Right atrium auricular region (tissue), 2 donors: ENCODE measurements around the gene ATP11C. TPM values are rescaled to one million over a fixed set of nuclear protein-coding genes. Genes with fewer than 3 reads are reported as not detected.

Source experiments
- DNase-seq: peaks from one replicate; pipeline ENCODE4 v3.0.0-alpha.2; 2019; ENCODE audit warnings: low spot score
- H3K27ac ChIP-seq, 2 donors: fragments of 200-600 bp; sonication (generic); 1 replicate in 1 of 2; 2 replicates in 1 of 2; pipeline ENCODE4 v1.5.1; 2016 to 2019
- H3K27me3 ChIP-seq, 2 donors: fragments of 200-600 bp; sonication (generic); one replicate each; pipeline versions ENCODE4 v1.5.1 to v1.6.0; 2017 to 2019
- H3K36me3 ChIP-seq: fragments of 200-600 bp; sonication (generic); one replicate; pipeline ENCODE4 v1.5.1; 2016
- H3K4me1 ChIP-seq, 2 donors: fragments of 200-600 bp; sonication (generic); one replicate each; pipeline versions ENCODE4 v1.5.1 to v1.6.0; 2017 to 2019
- H3K4me3 ChIP-seq, 2 donors: fragments of 200-600 bp; sonication (generic); 1 replicate in 1 of 2; 2 replicates in 1 of 2; pipeline ENCODE4 v1.5.1; 2017 to 2019; ENCODE audit warnings: mild to moderate bottlenecking in 1 of 2, moderate library complexity in 1 of 2
- H3K9me3 ChIP-seq, 2 donors: fragments of 200-600 bp; sonication (generic); one replicate each; pipeline ENCODE4 v1.5.1; 2019
- total RNA-seq, 2 donors: library from RNA; depleted of rRNA; stranded (reverse); fragments of >200 nt; gene quantifications; one replicate each; pipeline ENCODE4 v1.1.0, GENCODE V29; 2016
- TF ChIP-seq, protein P1 (sequence below), 2 donors: fragments of 200-600 bp; sonication (generic); IDR thresholded peaks; one replicate each; pipeline ENCODE4 v1.5.1; 2019; ENCODE audit warnings: antibody characterized with exemption in 2 of 2

ATP11C gene
- total RNA-seq, 2 donors from 2014 or later = 6.5 to 6.7 TPM

DNA sequence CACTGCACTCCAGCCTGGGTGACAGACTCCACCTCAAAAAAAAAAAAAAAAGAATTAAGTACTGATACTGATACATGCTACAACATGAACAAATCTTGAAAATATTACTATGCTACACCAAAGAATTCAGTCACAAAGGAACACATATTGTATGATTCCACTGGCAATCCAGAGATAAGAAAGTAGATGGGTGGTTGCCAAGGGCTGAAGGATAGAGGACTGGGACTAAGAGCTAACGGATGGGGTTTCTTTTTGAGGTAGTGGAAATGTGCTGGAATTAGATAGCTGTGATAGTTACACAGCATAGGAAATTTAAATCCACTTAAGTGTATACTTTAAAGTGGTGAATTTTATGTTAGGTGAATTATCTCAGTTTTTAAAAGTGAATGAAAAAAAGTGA, 12.5 kb downstream of the ATP11C start:
- TF ChIP-seq, protein P1, sequence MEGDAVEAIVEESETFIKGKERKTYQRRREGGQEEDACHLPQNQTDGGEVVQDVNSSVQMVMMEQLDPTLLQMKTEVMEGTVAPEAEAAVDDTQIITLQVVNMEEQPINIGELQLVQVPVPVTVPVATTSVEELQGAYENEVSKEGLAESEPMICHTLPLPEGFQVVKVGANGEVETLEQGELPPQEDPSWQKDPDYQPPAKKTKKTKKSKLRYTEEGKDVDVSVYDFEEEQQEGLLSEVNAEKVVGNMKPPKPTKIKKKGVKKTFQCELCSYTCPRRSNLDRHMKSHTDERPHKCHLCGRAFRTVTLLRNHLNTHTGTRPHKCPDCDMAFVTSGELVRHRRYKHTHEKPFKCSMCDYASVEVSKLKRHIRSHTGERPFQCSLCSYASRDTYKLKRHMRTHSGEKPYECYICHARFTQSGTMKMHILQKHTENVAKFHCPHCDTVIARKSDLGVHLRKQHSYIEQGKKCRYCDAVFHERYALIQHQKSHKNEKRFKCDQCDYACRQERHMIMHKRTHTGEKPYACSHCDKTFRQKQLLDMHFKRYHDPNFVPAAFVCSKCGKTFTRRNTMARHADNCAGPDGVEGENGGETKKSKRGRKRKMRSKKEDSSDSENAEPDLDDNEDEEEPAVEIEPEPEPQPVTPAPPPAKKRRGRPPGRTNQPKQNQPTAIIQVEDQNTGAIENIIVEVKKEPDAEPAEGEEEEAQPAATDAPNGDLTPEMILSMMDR (IDR thresholded peaks at IDR 0.05) = no peak
- no peaks in the 10 kb centered on the region for H3K4me1 ChIP-seq
- H3K27me3 ChIP-seq = no peaks in the 10 kb centered on the region
- no peak for DNase-seq
- H3K27ac ChIP-seq = no peak overlapping the region
- no peaks in the 10 kb centered on the region for H3K36me3 ChIP-seq
- H3K9me3 ChIP-seq = no peaks in the 10 kb centered on the region
- no peak overlapping the region for H3K4me3 ChIP-seq

- no peaks in the 10 kb centered on the region for H3K27me3 ChIP-seq
- H3K36me3 ChIP-seq = no peaks in the 10 kb centered on the region
- H3K4me1 ChIP-seq = no peaks in the 10 kb centered on the region
- DNase-seq = no peak
- TF ChIP-seq, protein P1 (IDR thresholded peaks at IDR 0.05) = no peak
- no peak overlapping the region for H3K27ac ChIP-seq
- H3K4me3 ChIP-seq = no peak overlapping the region
- H3K9me3 ChIP-seq = no peaks in the 10 kb centered on the region
Observed at GRCh38 chrX:139914421-139914820, 18.4 kb downstream of the ATP11C start.

GRCh38 chrX:139909712-139910111, 23.1 kb downstream of the ATP11C start:
- TF ChIP-seq, protein P1 (IDR thresholded peaks at IDR 0.05) = no peak
- H3K4me3 ChIP-seq = no peak overlapping the region
- no peaks in the 10 kb centered on the region for H3K4me1 ChIP-seq
- H3K36me3 ChIP-seq = no peaks in the 10 kb centered on the region
- no peak for DNase-seq
- H3K9me3 ChIP-seq = no peaks in the 10 kb centered on the region
- no peak overlapping the region for H3K27ac ChIP-seq
- H3K27me3 ChIP-seq = no peaks in the 10 kb centered on the region

DNA sequence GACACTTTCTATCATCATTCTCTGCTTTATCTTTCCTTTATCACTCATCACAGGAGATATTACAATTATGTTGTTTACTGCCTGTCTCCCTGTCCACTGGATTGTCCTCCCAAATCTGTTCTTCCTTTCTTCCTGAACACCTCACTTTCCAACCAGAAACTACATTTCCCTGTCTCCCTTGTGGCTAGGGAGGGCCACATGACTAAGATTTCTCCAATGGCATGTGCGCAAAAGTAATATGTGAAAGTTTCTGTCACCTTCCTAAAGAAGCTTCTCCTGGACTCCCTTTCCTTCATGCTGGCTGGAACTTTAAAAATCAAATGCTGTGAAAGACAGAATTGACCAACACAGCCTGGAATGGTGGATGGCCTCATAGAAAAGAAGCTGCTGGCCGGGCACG, 25.8 kb downstream of the ATP11C start:
- Histone ChIP-seq H3K27ac (no peak overlapping the region), H3K9me3 (no peaks in the 10 kb centered on the region), H3K36me3 (no peaks in the 10 kb centered on the region), H3K4me3 (no peak overlapping the region), H3K27me3 (no peaks in the 10 kb centered on the region), H3K4me1 (no peaks in the 10 kb centered on the region)
- DNase-seq = no peak
- TF ChIP-seq, protein P1 (IDR thresholded peaks at IDR 0.05) = no peak

GRCh38 chrX:139905743-139906142, 27.1 kb downstream of the ATP11C start:
- DNase-seq = no peak
- no peaks in the 10 kb centered on the region for H3K4me1 ChIP-seq
- no peak overlapping the region for H3K4me3 ChIP-seq
- no peaks in the 10 kb centered on the region for H3K27me3 ChIP-seq
- H3K36me3 ChIP-seq = no peaks in the 10 kb centered on the region
- TF ChIP-seq, protein P1 (IDR thresholded peaks at IDR 0.05) = no peak
- H3K27ac ChIP-seq = no peak overlapping the region
- H3K9me3 ChIP-seq = no peaks in the 10 kb centered on the region

DNA sequence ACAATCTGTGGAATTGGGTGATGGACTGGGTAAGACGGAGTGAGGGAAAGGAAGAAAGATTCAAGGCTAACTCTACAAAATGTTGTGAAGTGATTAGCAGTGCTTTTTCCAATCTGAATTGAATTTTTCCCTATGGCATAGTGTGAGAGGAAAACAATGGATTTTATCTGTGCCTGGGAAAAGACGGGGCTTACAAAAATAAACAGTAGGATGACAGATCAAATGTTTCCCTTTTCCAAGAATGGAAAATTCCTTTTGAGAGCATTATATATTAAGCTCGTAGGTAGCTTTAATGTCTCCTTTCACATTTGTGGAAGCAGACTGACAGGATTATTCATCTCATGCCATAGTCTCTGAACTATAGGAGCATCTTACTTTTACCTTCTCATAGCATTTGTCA, 27.8 kb downstream of the ATP11C start:
- Histone ChIP-seq H3K36me3 (no peaks in the 10 kb centered on the region), H3K4me1 (no peaks in the 10 kb centered on the region), H3K27ac (no peak overlapping the region), H3K4me3 (no peak overlapping the region), H3K9me3 (no peaks in the 10 kb centered on the region), H3K27me3 (no peaks in the 10 kb centered on the region)
- no peak for DNase-seq
- TF ChIP-seq, protein P1 (IDR thresholded peaks at IDR 0.05) = no peak
